Measurements from ENCODE around the gene CELF5.

DNA sequence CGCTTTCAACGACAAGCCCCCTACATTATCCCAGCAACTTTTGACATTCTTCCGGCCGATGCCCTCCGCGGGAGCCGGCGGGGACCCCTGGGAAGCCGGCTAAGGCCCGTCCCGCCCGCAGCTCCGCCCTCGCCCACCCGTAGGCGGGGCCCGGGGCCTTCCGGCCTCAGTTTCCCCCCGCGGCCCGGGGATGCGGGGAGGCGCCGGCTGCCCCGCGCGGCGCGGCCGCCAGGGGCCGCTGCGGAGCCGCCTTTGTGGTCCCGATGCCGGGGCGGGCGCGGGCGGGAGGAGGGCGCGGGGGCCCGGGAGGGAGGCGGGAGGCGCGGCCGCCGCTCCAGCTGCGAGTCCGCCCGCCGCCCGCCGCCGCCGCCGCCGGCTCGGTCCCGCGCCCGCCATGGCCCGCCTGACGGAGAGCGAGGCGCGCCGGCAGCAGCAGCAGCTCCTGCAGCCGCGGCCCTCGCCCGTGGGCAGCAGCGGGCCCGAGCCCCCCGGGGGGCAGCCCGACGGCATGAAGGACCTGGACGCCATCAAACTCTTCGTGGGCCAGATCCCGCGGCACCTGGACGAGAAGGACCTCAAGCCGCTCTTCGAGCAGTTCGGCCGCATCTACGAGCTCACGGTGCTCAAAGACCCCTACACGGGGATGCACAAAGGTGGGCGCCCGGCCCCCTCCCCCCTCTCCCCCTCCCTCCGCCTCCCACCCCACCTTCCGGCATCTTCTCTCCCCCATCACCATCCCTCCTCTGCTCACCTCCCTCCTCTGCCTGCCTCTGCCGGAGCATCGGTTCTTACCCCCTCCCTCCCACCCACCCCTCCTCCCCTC lies at the start of gene CELF5:
- TF ChIP-seq CTCF (IDR thresholded peaks at IDR 0.05): peak in 5 of 6 experiments; percentile 4 to 70 (median 59)
- TF ChIP-seq POLR2A (IDR thresholded peaks at IDR 0.05): no peak

Data from esophagus squamous epithelium (tissue), 4 donors.